HG03442 (cell line): ENCODE measurements around the gene SCGB1C1.

ENCODE experiments used
- ATAC-seq: cut with Tn5 transposase; IDR thresholded peaks from one replicate; pipeline ENCODE4 v1.9.1; 2021; ENCODE audit warnings: mild to moderate bottlenecking, moderate library complexity; ENCODE audit not compliant: unreplicated experiment

SCGB1C1 gene

DNA sequence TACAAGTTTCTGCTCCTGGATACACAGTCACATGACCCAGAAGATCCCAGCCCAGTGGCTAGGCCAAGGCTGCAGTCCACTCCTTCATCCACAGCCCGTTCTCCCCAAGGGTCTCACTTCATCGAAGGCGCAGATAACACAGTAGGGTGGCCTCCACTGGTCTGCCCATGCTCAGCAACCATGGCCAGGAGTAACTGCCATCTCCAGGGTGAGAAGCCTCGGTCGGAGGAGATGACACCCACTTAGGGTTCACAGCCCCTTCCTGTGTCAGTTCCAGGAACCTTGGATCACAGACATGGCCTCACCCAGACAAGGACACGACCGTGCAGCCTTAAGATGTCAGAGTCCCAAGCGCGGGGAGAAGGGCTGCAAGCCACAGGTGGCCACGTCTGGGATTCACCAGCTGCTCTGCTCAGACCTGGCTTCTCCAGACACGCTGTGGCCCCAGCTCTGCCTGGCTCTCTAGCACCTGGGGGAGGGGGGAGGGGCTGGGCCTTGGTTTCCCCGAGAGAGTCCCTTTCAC is 11.8 kb downstream of the SCGB1C1 start:
- no peak for ATAC-seq

DNA sequence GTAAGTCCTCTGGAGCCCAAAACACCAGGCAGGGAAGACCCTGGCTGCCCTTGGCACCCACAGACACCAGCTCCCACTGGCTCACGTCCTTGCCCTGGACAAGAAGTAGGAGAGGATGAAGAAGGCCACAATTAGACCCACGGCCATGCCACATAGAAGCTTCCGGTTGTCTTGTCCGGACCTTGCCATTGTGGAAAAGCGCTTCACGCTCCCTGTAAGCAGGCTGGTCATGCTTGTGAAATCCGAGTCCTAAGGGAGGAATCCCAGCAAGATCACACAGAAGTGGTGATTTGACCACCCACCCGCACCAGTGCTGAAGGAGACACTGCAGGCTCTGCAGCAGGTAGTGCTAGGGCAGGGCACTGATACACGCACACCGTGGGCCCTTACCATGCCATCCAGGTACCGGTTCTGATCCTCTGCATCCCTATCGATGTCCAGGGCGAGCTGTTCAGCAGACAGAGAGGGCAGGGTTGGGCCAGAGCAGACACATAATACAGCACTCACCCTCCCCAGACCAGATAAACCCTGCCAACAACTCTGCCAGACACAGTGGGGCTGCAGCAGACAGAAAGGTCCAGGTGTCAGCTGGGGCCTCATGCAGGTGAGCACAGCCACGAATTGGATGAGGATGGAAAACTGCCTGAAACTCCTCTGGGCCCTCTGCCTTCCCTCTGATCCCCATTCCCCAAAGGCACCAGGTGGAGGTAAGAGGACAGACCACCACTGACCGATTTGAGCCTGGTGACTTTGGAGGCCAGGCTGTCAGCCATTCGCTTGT is 12.5 kb downstream of the SCGB1C1 start:
- ATAC-seq, result no peak

DNA sequence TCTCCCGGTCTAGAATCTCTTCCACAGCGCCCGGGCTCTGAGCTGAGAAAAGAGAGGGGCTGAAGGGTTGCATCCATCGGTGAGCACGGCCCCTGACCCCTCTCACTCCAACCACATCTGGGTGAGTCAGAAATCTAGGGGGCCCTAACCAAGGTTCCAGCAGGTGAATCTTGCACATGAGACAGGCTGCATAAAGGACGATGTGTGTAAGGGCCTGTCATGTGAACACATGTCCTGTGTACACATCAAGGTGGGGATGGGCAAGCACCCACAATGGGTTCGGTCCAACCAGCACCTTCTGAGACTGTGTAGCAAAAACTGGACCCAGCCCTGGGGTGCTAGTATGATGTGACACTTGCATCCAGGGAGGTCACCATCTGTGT is 13.1 kb downstream of the SCGB1C1 start:
- no peak for ATAC-seq

DNA sequence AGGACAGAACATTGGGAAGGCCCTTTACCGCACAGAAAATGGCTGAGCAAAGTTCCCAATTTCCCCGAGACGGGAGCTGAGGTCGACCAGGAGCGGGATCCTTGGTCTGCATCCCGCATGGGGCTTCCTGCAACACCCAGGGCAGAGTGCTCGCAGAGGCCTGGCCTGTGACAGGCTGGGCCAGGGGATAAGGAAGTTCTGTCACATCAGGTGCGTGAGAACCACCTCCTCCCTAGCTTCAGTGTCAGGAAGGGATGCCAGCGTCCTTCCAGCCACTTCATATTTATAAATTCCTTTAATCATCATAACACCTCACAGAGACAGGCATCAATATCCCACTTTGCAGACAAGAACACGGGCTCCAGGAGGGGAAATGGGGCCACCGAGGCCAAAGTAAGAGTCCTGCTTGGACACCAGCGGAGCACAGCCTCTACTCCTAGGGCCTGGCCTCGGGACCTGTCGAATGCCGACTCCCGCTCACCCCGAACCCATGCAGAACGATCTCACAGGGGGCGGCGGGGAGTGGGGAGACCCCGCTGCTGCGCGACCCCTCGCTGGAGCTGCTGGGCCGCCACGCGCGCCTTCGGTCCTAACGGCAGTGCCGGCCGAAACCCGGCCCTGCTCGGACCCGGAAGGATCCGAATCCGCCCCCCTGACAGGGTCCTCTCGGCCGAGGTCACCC is 13.8 kb downstream of the SCGB1C1 start:
- ATAC-seq, result no peak

DNA sequence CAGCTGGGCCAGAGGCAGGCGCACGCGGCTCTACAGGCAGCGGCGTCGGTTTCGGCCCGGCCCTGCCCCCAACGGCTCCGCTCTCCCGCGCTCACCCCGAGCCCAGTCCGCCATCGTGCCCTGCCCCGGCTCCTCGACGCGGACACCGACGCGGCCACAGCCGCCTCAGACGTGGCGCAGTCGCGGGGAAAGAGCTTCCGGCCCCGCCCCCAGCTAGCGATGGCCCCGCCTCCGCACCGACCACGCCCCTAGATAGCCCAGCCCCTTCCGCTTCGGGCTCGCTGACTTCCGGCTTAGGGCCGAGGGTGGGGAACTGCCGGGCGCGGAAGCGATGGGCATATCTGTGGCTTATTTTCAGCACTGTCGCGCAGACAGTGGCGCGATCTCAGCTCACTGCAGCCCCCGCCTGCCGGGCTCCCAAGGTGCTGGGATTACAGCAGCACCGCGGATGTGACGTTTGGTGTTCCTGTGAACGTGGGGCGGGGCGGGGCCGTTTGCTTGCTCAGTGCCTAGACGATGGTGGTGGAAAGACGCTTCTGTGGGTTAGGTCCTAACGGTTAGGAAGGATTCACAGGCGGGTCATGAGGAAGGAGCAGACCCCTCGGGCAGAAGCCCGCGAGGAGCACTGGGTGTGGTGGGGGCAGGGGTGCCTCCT is 14.5 kb downstream of the SCGB1C1 start, which contains the start of the genes BET1L and RIC8A:
Gene BET1L (minus strand): TSS at position 192 of the 655 bp plus-strand sequence. CDS start 78 bp downstream, at position 114.
Gene RIC8A (plus strand): TSS at position 501 of the 655 bp plus-strand sequence. CDS start 1,147 bp downstream, outside the sequence.
- peak; percentile 71 for ATAC-seq

DNA sequence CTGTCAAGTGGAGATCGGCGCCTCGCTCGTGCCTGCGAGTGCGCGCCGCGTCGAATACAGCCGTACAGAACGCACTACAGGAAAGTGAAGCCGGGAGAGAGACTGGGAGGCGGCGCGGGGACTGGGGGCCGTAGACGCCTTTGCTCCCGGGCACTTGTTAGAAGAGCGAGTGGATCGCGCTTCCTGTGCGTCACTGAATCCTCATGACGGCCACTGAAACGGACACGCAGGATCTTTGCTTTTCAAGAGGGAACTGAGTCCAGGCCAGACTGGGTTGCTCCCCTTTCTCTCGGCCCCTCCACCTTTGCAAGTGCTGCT is 14.9 kb downstream of the SCGB1C1 start:
- no peak for ATAC-seq

DNA sequence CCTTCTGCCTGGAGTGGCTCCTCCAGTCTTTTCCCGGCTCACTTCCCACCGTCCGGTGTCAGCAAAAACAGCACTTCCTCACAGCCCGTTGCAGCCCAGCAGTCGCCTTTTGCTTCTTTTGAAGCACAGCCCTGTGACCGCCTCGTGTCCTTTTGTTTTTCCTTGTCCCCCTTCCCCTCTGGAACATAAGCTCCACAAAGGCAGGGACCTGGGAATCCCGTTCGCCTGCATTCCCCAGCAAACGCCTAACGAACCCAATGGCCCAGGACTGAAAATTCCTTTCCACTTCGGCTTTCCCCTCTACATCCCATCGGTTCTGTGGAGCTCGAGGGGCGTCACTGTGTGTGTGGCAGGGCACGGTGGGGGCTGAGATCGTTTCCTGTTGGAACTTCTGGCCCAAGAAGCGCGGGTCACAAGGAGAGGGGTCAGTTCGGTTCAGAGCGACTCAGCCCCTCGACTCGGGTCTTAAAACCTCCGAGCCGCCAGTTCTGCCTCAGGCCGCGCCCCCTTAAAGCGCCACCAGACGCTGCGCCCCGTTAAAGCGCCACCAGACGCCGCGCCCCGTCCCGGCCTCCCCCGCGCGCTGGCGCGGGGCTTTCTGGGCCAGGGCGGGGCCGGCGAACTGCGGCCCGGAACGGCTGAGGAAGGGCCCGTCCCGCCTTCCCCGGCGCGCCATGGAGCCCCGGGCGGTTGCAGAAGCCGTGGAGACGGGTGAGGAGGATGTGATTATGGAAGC is 15.5 kb downstream of the SCGB1C1 start:
- peak; percentile 35 for ATAC-seq

DNA sequence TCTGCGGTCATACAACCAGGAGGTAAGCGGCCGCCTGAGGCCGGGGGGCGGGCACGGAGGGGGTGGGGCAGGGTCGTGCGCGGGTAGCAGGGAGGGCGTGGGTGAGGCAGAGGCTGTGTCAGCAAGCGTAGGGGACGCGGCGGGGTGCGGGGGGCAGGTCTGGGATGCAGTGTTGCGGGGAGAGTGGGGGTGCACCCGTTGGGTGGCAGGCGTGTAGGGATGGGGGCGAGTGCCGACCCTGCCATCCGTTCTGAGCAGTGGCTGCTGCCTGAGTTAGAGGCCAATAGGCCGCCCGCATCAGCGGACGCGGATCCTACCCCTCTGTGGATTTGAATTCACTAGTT is 16.0 kb downstream of the SCGB1C1 start:
- no peak for ATAC-seq

DNA sequence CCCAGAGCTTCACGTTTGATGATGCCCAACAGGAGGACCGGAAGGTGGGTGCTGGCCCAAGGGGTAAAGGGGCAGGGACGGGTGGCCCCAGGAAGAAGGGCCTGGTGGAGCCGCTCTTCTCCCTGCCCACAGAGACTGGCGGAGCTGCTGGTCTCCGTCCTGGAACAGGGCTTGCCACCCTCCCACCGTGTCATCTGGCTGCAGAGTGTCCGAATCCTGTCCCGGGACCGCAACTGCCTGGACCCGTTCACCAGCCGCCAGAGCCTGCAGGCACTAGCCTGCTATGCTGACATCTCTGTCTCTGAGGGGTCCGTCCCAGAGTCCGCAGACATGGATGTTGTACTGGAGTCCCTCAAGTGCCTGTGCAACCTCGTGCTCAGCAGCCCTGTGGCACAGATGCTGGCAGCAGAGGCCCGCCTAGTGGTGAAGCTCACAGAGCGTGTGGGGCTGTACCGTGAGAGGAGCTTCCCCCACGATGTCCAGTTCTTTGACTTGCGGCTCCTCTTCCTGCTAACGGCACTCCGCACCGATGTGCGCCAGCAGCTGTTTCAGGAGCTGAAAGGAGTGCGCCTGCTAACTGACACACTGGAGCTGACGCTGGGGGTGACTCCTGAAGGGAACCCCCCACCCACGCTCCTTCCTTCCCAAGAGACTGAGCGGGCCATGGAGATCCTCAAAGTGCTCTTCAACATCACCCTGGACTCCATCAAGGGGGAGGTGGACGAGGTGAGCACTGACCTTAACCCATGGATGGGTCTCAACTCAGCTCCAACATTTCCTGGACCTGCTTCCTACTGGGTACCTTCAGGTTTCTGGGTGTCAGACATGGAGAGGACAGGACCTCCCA is 16.6 kb downstream of the SCGB1C1 start:
- no peak for ATAC-seq

DNA sequence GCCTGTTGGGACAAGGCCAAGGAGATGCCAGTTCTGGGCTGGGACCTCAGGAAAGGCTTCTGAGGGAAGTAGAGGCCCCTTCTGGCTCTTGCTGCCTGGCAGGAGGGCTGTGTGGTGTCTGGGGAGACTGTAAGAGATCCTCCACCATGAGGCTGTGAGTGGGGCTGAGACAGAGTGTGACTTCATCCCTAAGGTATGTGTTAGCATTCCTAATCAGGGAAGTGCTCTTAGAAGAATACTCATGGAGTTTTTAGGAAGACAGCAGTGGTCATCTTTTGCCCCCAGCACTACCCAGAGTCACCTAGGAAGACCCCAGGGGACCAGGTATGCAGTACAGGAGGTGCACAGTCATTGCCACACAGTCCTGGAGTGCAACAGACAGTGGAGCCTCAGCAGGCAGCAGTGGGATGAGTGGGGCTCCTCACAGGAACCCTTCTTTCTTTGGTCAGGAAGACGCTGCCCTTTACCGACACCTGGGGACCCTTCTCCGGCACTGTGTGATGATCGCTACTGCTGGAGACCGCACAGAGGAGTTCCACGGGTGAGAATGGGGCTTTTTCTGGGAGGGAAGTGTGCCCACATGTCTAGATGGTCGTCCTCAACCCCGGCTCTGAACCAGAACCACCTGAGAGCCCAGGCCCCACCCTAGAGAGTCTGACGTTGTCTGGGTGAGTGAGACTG is 17.4 kb downstream of the SCGB1C1 start:
- no peak for ATAC-seq

DNA sequence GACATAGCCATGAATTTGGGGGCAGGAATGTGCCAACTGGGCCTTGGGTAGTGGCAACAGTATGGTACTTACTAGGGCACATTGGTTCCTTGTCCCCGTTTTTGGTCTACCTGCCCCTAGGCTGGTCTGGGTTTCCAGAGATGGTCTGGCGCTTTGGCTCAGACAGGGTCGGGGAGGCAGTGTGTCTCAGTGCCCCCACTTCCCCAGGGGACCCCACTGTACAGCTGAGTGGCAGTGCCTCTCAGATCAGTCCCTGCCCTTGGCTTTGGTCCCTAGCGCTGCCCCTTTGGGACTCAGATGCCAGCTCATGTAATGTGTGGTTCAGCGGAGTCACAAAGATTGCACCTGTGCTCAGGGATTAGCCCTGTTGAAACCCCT is 17.9 kb downstream of the SCGB1C1 start:
- ATAC-seq, result no peak

DNA sequence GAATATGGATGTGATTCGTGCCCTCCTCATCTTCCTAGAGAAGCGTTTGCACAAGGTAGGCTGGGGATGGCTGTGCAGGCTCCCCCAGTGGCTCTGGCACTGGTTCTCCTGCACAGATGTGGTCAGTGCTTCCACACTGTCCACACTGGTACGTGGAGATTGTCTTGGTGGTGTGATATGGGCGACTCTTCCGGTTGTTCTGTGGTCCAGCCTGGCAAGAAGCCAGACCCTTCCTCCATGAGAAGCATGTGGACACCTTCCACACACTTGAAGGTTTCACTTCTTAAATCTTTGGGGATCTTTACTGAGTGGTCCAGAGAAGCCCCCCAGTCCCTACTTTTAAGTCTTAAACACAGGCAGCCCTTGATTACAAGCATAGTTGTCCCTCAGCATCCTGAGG is 18.4 kb downstream of the SCGB1C1 start:
- ATAC-seq, result no peak

DNA sequence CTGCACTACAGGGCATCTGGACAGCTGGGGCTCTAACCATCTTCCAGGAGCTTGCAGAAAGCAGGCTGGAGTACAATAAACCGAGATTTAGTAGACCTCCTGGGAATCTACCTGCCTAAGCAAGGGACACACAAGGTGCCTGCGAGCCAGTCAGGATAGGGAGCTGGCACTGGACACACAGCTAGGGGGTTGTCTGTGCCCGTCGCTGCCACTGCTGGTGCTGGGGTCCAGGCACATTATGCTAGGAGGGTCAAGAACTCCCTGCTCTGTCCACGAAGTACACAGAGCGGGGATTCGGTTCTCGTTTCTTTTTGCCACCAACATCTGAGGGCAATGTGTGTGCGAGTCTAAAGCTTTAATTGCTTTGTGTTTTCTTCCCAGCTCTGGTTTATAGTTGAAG is 18.9 kb downstream of the SCGB1C1 start:
- no peak for ATAC-seq

DNA sequence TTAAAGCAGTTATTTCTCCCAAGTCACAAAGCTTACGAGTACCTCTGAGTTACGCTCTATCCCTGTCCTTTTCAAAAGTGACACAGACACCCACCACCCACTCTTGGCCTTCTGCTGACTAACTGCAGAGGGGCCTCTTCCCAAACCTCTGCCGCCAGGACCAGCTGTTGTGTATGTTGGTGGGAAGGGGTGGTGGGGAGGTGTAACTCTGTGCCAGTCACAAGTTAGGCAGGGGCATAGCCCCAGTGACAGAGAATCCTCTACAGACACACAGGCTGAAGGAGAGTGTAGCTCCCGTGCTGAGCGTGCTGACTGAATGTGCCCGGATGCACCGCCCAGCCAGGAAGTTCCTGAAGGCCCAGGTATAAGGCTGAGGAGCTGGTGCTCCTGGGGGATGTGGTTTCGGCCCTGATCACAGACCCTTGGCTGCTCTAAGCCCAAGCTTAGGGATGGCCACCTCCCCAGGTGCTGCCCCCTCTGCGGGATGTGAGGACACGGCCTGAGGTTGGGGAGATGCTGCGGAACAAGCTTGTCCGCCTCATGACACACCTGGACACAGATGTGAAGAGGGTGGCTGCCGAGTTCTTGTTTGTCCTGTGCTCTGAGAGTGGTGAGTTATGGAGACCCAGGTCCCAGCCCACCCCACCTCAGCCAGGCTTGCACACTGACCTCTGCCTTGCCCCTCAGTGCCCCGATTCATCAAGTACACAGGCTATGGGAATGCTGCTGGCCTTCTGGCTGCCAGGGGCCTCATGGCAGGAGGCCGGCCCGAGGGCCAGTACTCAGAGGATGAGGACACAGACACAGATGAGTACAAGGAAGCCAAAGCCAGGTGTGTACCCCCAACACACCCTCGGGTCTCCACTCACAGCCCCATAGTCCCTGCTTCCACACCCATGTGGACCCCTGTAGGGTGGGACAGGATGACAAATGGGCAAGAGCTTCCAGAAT is 19.5 kb downstream of the SCGB1C1 start:
- no peak for ATAC-seq

DNA sequence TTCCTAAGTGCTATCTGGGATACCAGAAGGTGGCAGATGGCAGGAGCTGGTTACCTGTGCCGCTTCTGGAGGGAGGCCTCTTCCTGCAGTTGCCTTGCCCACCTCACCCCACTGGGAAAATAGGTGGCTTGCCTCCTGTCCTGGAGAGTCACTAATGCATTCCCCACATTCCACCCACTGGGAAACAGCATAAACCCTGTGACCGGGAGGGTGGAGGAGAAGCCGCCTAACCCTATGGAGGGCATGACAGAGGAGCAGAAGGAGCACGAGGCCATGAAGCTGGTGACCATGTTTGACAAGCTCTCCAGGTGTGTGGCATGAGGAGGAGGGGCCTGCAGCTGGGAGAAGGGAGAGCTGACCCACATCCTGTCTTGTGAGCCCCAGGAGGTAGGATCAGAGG is 20.2 kb downstream of the SCGB1C1 start:
- no peak for ATAC-seq

DNA sequence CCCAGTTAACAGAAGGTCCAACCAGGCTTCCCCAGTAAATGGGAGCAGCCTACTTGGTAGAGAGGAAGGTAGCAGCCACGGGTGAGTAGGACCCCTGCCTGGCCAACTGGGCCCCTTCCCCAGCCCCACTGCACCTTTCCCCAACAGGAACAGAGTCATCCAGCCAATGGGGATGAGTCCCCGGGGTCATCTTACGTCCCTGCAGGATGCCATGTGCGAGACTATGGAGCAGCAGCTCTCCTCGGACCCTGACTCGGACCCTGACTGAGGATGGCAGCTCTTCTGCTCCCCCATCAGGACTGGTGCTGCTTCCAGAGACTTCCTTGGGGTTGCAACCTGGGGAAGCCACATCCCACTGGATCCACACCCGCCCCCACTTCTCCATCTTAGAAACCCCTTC is 21.2 kb downstream of the SCGB1C1 start:
- ATAC-seq, result no peak

DNA sequence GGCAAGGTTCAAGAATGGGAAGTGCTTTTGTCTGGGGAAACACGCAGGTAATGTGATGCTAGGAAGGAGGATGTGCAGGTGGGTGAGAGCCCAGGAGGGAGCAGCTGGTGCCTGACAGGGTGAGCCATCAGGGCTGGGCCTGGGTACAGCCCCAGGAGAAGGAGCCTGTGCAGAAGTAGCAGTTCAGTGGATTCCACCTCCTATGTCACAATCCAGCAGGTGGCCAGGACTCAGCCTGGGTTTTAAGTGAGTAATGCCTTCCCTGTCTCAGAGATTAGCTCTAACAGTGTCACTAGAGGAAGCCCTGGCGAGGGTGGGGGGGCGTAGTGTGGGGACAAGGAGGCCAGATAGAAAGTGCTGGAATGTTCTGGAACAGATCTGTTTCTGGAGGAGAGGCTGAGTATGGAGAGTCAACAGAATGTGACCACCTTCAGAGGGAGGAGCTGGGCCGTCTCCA is 22.7 kb downstream of the SCGB1C1 start:
- no peak for ATAC-seq
